ENCODE data around the gene MAP3K2.

GRCh38 chr2:127408807-127409099, 21.0 kb upstream of the MAP3K2 start:
- TF ChIP-seq POLR2AphosphoS5 (IDR thresholded peaks at IDR 0.05; ENCODE audit: low read depth, low read length) (no peak), SIN3A (IDR thresholded peaks at IDR 0.05; ENCODE audit: borderline replicate concordance, insufficient read depth, low read length) (no peak), TAF1 (IDR thresholded peaks at IDR 0.05; ENCODE audit: borderline replicate concordance, insufficient read depth, low read length) (no peak), REST (IDR thresholded peaks at IDR 0.05; ENCODE audit: insufficient read depth in 1 of 2, low read depth in 2 of 2, low read length in 2 of 2) (no peak), FOXP2 (optimal IDR thresholded peaks at IDR 0.05; ENCODE audit: borderline replicate concordance, extremely low read depth, extremely low read length, insufficient read depth) (no peak)
